Astrocyte (in vitro differentiated cells and primary cell): ENCODE measurements around the gene PACSIN3. TPM values are rescaled to one million over a fixed set of nuclear protein-coding genes. Genes with fewer than 3 reads are reported as not detected.
A peak's percentile ranks its signal among the peaks of the same experiment; 100 is the strongest.

ENCODE experiments used
- DNase-seq: peaks from one replicate; pipeline ENCODE4 v3.0.0-alpha.2; 2010; ENCODE audit warnings: low read depth
- FAIRE-seq: peaks from 2 replicates; lab custom pipeline; 2011; peaks lifted over from hg19 to GRCh38; lab: Jason Lieb, UNC
- H2AFZ ChIP-seq: 2 replicates; pipeline ENCODE4 v1.6.0; 2012; ENCODE audit warnings: low read depth, low read length, inconsistent platforms
- H3K27ac ChIP-seq: 2 replicates; pipeline ENCODE4 v1.5.1; 2011; ENCODE audit warnings: low read depth, low read length, inconsistent platforms
- H3K27me3 ChIP-seq: 2 replicates; pipeline ENCODE4 v1.6.0; 2011; ENCODE audit warnings: low read length, inconsistent platforms; ENCODE audit not compliant: insufficient read depth
- H3K36me3 ChIP-seq: 2 replicates; pipeline ENCODE4 v1.5.1; 2011; ENCODE audit warnings: low read length, inconsistent platforms; ENCODE audit not compliant: insufficient read depth
- H3K4me1 ChIP-seq: 2 replicates; pipeline ENCODE4 v1.5.1; 2011; ENCODE audit warnings: low read length, inconsistent platforms; ENCODE audit not compliant: insufficient read depth
- H3K4me2 ChIP-seq: 2 replicates; pipeline ENCODE4 v1.6.0; 2012; ENCODE audit warnings: low read length, inconsistent platforms
- H3K4me3 ChIP-seq: 2 replicates; pipeline ENCODE4 v1.5.1; 2011; ENCODE audit warnings: low read depth, mild to moderate bottlenecking, low read length, inconsistent platforms; ENCODE audit not compliant: insufficient read depth
- H3K79me2 ChIP-seq: 2 replicates; pipeline ENCODE4 v1.6.0; 2012; ENCODE audit warnings: mild to moderate bottlenecking, low read length, inconsistent platforms; ENCODE audit not compliant: insufficient read depth
- H3K9ac ChIP-seq: 2 replicates; pipeline ENCODE4 v1.6.0; 2012; ENCODE audit warnings: mild to moderate bottlenecking, low read length, inconsistent platforms
- H3K9me3 ChIP-seq: 2 replicates; pipeline ENCODE4 v1.5.1; 2012; ENCODE audit warnings: low read depth, mild to moderate bottlenecking, low read length, inconsistent platforms; ENCODE audit not compliant: insufficient read depth
- H4K20me1 ChIP-seq: 2 replicates; pipeline ENCODE4 v1.6.0; 2012; ENCODE audit warnings: low read length, inconsistent platforms; ENCODE audit not compliant: insufficient read depth
- H3K27ac Mint-ChIP-seq: one replicate; pipeline ENCODE4 v1.8.0; 2021; ENCODE audit warnings: mild to moderate bottlenecking, mixed read lengths; ENCODE audit not compliant: unreplicated experiment
- H3K27me3 Mint-ChIP-seq: one replicate; pipeline ENCODE4 v1.8.0; 2021; ENCODE audit warnings: low read depth, mixed read lengths; ENCODE audit not compliant: unreplicated experiment
- H3K36me3 Mint-ChIP-seq: one replicate; pipeline ENCODE4 v1.8.0; 2021; ENCODE audit warnings: low read depth, mixed read lengths; ENCODE audit not compliant: unreplicated experiment
- H3K4me1 Mint-ChIP-seq: one replicate; pipeline ENCODE4 v1.8.0; 2021; ENCODE audit warnings: low read depth, mixed read lengths; ENCODE audit not compliant: unreplicated experiment
- H3K4me3 Mint-ChIP-seq: one replicate; pipeline ENCODE4 v1.8.0; 2021; ENCODE audit warnings: mild to moderate bottlenecking, moderate library complexity, mixed read lengths; ENCODE audit not compliant: unreplicated experiment
- H3K9me3 Mint-ChIP-seq: one replicate; pipeline ENCODE4 v1.8.0; 2021; ENCODE audit warnings: mild to moderate bottlenecking, mixed read lengths; ENCODE audit not compliant: unreplicated experiment
- EZH2 ChIP-seq: IDR thresholded peaks from 2 replicates; pipeline ENCODE4 v1.6.1; 2012; ENCODE audit warnings: mild to moderate bottlenecking, low read length, inconsistent platforms; ENCODE audit not compliant: insufficient read depth
- total RNA-seq: library from RNA; stranded (reverse); gene quantifications from 2 replicates; pipeline ENCODE4 v1.2.1, GENCODE V29; 2021
- TF ChIP-seq, protein P1 (sequence below): IDR thresholded peaks from 2 replicates; pipeline ENCODE4 v1.5.1; 2011; ENCODE audit warnings: low read depth, mild to moderate bottlenecking, inconsistent platforms, low read length, moderate library complexity; ENCODE audit not compliant: insufficient read depth

Gene PACSIN3
- total RNA-seq, 1 donor from 2014 or later, result 35.6 TPM

DNA sequence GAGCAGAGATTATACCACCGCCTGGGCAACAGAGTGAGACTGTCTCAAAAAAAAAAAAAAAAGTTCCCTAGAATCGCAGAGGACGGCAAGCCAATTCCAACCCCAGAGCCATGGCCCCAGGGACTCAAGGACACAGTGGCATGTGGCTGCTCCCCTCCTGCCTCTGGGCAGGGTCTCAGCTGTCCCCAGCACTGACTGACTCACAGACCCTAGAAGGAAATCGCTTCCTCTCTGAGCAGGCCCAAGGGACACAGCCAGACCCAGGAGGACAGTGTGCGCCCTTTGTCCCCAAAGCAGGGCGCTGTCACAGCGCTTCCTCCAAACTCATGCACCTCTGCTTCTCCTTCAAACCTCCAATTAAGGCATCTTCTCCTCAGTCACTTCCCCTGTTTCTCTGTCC lies 2.3 kb downstream of the PACSIN3 start:
- H3K4me3 Mint-ChIP-seq, result peak overlapping the region; percentile 20
- FAIRE-seq (no peak), DNase-seq (no peak)
- Histone ChIP-seq H3K9ac (peak overlapping the region; percentile 80), H3K4me1 (peaks cover 27% of the 10 kb centered on the region), H3K36me3 (peaks cover 8% of the 10 kb centered on the region), H2AFZ (no peak overlapping the region), H3K4me2 (peak overlapping the region; percentile 93), H3K79me2 (peaks cover 37% of the 10 kb centered on the region), H3K4me3 (no peak overlapping the region), H3K27me3 (no peaks in the 10 kb centered on the region), H3K27ac (no peak overlapping the region), H3K9me3 (no peaks in the 10 kb centered on the region), H4K20me1 (peaks cover 15% of the 10 kb centered on the region)
- no peak for TF ChIP-seq EZH2
- TF ChIP-seq, protein P1, sequence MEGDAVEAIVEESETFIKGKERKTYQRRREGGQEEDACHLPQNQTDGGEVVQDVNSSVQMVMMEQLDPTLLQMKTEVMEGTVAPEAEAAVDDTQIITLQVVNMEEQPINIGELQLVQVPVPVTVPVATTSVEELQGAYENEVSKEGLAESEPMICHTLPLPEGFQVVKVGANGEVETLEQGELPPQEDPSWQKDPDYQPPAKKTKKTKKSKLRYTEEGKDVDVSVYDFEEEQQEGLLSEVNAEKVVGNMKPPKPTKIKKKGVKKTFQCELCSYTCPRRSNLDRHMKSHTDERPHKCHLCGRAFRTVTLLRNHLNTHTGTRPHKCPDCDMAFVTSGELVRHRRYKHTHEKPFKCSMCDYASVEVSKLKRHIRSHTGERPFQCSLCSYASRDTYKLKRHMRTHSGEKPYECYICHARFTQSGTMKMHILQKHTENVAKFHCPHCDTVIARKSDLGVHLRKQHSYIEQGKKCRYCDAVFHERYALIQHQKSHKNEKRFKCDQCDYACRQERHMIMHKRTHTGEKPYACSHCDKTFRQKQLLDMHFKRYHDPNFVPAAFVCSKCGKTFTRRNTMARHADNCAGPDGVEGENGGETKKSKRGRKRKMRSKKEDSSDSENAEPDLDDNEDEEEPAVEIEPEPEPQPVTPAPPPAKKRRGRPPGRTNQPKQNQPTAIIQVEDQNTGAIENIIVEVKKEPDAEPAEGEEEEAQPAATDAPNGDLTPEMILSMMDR, result no peak
- peaks cover 10% of the 10 kb centered on the region for H3K36me3 Mint-ChIP-seq
- H3K9me3 Mint-ChIP-seq, result no peaks in the 10 kb centered on the region
- H3K27ac Mint-ChIP-seq, result no peak overlapping the region
- H3K4me1 Mint-ChIP-seq, result peaks cover 10% of the 10 kb centered on the region
- H3K27me3 Mint-ChIP-seq, result no peaks in the 10 kb centered on the region

DNA sequence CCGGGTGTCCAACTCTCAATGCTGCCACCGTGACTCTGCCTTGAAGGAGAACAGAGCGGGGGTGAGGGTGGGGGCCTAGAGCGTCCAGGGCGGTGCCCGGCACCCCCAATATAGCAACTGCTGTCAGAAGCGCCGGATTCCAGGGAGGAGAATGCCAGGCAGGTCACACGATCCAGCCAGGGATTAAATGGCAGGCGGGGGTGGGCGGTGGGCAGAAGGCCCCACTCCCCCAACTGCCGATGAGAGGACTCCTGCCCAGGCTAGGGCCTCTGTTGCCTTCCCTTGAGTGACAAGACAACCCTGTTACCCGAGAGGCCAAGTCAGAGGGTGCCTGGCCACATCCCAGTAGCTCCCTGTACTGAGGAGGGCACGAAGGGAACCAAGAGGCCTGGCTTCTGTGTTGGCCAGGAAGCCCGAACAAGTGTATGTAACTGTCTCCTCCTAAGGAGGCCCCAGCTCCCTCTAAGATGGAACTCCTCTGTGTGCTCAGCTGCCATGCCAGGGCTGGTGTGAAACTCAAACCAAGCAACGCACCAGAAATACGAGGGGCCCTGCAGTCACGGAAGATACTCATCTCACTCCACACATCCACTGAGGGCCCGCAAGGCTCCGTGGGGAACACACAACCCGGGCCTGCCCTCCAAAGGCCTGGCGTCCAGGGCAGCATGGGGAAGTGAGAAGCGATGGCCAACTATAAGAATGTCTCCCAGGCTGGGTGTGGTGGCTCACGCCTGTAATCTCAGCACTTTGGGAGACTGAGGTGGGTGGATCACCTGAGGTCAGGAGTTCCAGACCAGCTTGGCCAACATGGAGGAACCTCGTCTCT lies 3.0 kb downstream of the PACSIN3 start:
- peaks cover 10% of the 10 kb centered on the region for H3K4me1 Mint-ChIP-seq
- no peaks in the 10 kb centered on the region for H3K9me3 Mint-ChIP-seq
- no peak overlapping the region for H3K4me3 ChIP-seq
- H3K9me3 ChIP-seq, result no peaks in the 10 kb centered on the region
- H3K79me2 ChIP-seq, result peaks cover 39% of the 10 kb centered on the region
- peaks cover 8% of the 10 kb centered on the region for H3K36me3 ChIP-seq
- no peak overlapping the region for H2AFZ ChIP-seq
- H3K36me3 Mint-ChIP-seq, result peaks cover 10% of the 10 kb centered on the region
- H3K27ac Mint-ChIP-seq, result peak overlapping the region; percentile 53
- no peak for TF ChIP-seq EZH2
- TF ChIP-seq, protein P1, result no peak
- H3K27me3 ChIP-seq, result no peaks in the 10 kb centered on the region
- H3K4me1 ChIP-seq, result peaks cover 26% of the 10 kb centered on the region
- DNase-seq (no peak), FAIRE-seq (no peak)
- no peaks in the 10 kb centered on the region for H3K27me3 Mint-ChIP-seq
- H3K9ac ChIP-seq, result no peak overlapping the region
- peaks cover 15% of the 10 kb centered on the region for H4K20me1 ChIP-seq
- H3K27ac ChIP-seq, result no peak overlapping the region
- H3K4me2 ChIP-seq, result no peak overlapping the region
- peak overlapping the region; percentile 20 for H3K4me3 Mint-ChIP-seq

DNA sequence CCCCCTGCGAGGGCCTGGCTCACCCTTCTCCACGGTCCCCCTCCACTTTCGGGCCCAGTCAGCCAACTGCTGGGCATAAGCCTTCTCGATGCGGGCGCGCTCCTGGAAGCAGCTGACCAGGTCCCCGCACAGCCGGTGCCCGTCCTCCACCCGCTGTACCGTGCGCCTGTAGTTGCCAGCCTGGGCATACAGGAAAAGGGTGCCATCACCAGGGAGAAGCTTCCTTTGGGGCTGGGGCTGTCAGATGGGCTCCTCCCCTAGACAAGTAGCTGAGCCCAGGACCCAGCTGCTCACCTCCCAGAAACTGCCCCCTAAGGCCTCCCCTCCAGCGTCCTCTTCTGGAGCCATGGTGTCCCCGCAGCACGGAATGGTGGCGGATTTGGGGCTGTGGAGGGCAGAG lies 3.9 kb downstream of the PACSIN3 start:
- no peaks in the 10 kb centered on the region for H3K27me3 Mint-ChIP-seq
- Histone ChIP-seq H3K79me2 (peaks cover 39% of the 10 kb centered on the region), H3K9me3 (no peaks in the 10 kb centered on the region), H4K20me1 (peaks cover 15% of the 10 kb centered on the region), H2AFZ (no peak overlapping the region), H3K4me1 (peaks cover 26% of the 10 kb centered on the region), H3K4me3 (no peak overlapping the region), H3K4me2 (no peak overlapping the region), H3K27me3 (no peaks in the 10 kb centered on the region), H3K9ac (no peak overlapping the region), H3K36me3 (peaks cover 8% of the 10 kb centered on the region), H3K27ac (no peak overlapping the region)
- peaks cover 10% of the 10 kb centered on the region for H3K36me3 Mint-ChIP-seq
- TF ChIP-seq EZH2, result no peak
- TF ChIP-seq, protein P1, result no peak
- FAIRE-seq (no peak), DNase-seq (no peak)
- H3K9me3 Mint-ChIP-seq, result no peaks in the 10 kb centered on the region
- peaks cover 7% of the 10 kb centered on the region for H3K4me1 Mint-ChIP-seq
- no peak overlapping the region for H3K27ac Mint-ChIP-seq
- H3K4me3 Mint-ChIP-seq, result no peak overlapping the region
